ENCODE measurements around the gene EVL.

- TF ChIP-seq JUN (IDR thresholded peaks at IDR 0.05; ENCODE audit: borderline replicate concordance, insufficient read depth, insufficient read length, low read depth), result no peak
- TF ChIP-seq, protein P1, sequence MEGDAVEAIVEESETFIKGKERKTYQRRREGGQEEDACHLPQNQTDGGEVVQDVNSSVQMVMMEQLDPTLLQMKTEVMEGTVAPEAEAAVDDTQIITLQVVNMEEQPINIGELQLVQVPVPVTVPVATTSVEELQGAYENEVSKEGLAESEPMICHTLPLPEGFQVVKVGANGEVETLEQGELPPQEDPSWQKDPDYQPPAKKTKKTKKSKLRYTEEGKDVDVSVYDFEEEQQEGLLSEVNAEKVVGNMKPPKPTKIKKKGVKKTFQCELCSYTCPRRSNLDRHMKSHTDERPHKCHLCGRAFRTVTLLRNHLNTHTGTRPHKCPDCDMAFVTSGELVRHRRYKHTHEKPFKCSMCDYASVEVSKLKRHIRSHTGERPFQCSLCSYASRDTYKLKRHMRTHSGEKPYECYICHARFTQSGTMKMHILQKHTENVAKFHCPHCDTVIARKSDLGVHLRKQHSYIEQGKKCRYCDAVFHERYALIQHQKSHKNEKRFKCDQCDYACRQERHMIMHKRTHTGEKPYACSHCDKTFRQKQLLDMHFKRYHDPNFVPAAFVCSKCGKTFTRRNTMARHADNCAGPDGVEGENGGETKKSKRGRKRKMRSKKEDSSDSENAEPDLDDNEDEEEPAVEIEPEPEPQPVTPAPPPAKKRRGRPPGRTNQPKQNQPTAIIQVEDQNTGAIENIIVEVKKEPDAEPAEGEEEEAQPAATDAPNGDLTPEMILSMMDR (IDR thresholded peaks at IDR 0.05; ENCODE audit: extremely low read depth in 1 of 2, insufficient read depth in 1 of 2, low read depth in 1 of 2, low read length in 2 of 2), result no peak
These were observed 59.4 kb downstream of the EVL start for GRCh38 chr14:100124551-100125088.

All from endothelial cell of umbilical vein (primary cell).